Natural killer cell (primary cell): ENCODE results near the gene CDH2. TPM values are rescaled to one million over a fixed set of nuclear protein-coding genes. Genes with fewer than 3 reads are reported as not detected.
A peak's percentile ranks its signal among the peaks of the same experiment; 100 is the strongest.

Source experiments
- ATAC-seq, 3 donors: fragments of 150-1000 bp in 2 of 3; fragments of 200-7000 bp in 1 of 3; cut with Tn5 transposase; 1 replicate in 1 of 3; 2 replicates in 2 of 3; pipeline ENCODE4 v1.10.0; 2021; ENCODE audit warnings: mild to moderate bottlenecking in 2 of 3, moderate library complexity in 2 of 3
- DNase-seq, 2 donors: peaks; one replicate each; pipeline versions ENCODE4 v3.0.0 to v3.0.0-alpha.2; 2013 to 2021; ENCODE audit warnings: mixed read lengths in 1 of 2
- H3K27ac ChIP-seq: one replicate; pipeline ENCODE4 v1.5.1; 2013; ENCODE audit warnings: mild to moderate bottlenecking, low read length
- H3K27me3 ChIP-seq: one replicate; pipeline ENCODE4 v1.6.1; 2013; ENCODE audit warnings: low read length; ENCODE audit not compliant: control insufficient read depth, insufficient read depth
- H3K36me3 ChIP-seq: one replicate; pipeline ENCODE4 v1.6.1; 2013; ENCODE audit warnings: low read length; ENCODE audit not compliant: control insufficient read depth, insufficient read depth
- H3K4me1 ChIP-seq: one replicate; pipeline ENCODE4 v1.6.1; 2013; ENCODE audit warnings: low read length; ENCODE audit not compliant: control insufficient read depth, insufficient read depth
- H3K4me3 ChIP-seq: one replicate; pipeline ENCODE4 v1.5.1; 2013; ENCODE audit warnings: low read length
- H3K9me3 ChIP-seq: one replicate; pipeline ENCODE4 v1.6.1; 2013; ENCODE audit warnings: low read length; ENCODE audit not compliant: control insufficient read depth, insufficient read depth
- H3K27ac Mint-ChIP-seq, 2 donors: one replicate each; pipeline ENCODE4 v1.8.0; 2022; ENCODE audit warnings: mild to moderate bottlenecking in 2 of 2, mixed read lengths in 2 of 2, moderate library complexity in 1 of 2
- H3K27me3 Mint-ChIP-seq, 2 donors: one replicate each; pipeline ENCODE4 v1.8.0; 2022; ENCODE audit warnings: low read depth in 2 of 2, mixed read lengths in 2 of 2
- H3K36me3 Mint-ChIP-seq: one replicate; pipeline ENCODE4 v1.8.0; 2022; ENCODE audit warnings: mixed read lengths
- H3K4me1 Mint-ChIP-seq, 2 donors: one replicate each; pipeline ENCODE4 v1.8.0; 2022; ENCODE audit warnings: mixed read lengths in 2 of 2
- H3K4me3 Mint-ChIP-seq: one replicate; pipeline ENCODE4 v1.8.0; 2022; ENCODE audit warnings: mild to moderate bottlenecking, moderate library complexity, mixed read lengths
- H3K9me3 Mint-ChIP-seq, 2 donors: one replicate each; pipeline ENCODE4 v1.8.0; 2022; ENCODE audit warnings: mixed read lengths in 2 of 2
- CTCF ChIP-seq: fragments of 200-600 bp; IDR thresholded peaks from one replicate; pipeline ENCODE4 v1.8.0; 2022; ENCODE audit warnings: antibody characterized with exemption
- WGBS: methylation state at CpG from one replicate; pipeline ENCODE4 v1.1.7; 2013; ENCODE audit warnings: missing lambda C conversion rate; ENCODE audit not compliant: insufficient coverage; 5-methylcytosine and 5-hydroxymethylcytosine counted together
- intact Hi-C: fragments of 100-400 bp; cut with micrococcal nuclease; formaldehyde crosslinking; loops from one replicate; pipeline ENCODE4 v1.14.2; 2022
- total RNA-seq, 4 donors: library from RNA; stranded (reverse); fragments of 120-200 nt in 1 of 4; gene quantifications; one replicate each; pipeline versions ENCODE4 v1.2.3 to v1.2.4, GENCODE V29; 2013 to 2022

The CDH2 gene
- total RNA-seq = under 1 TPM; 0.09 to 0.35 (median 0.26) TPM
- total RNA-seq (2013) = 0.79 TPM

- H3K4me1 Mint-ChIP-seq = peaks cover 11 to 15% of the 10 kb centered on the region in 2 donors
- WGBS = 1% methylated on average over 105 of the region's 105 CpGs
- H3K4me3 Mint-ChIP-seq = peak within 1 kb of the TSS; percentile 89
- peak; percentile 31 to 65 (median 48) for ATAC-seq
- TF ChIP-seq CTCF = no peak
- no peaks in the 10 kb centered on the region for H3K36me3 ChIP-seq
- H3K4me1 ChIP-seq = peaks cover 15% of the 10 kb centered on the region
- no peak within 1 kb of the TSS for H3K27ac Mint-ChIP-seq
- H3K9me3 Mint-ChIP-seq = no peaks in the 10 kb centered on the region
- H3K4me3 ChIP-seq = peak within 1 kb of the TSS; percentile 3
- peak in 1 of 2 donors; percentile 11 for DNase-seq
- no peak within 1 kb of the TSS for H3K27ac ChIP-seq
- peaks cover 28% of the 10 kb centered on the region for H3K27me3 ChIP-seq
- no peaks in the 10 kb centered on the region for H3K9me3 ChIP-seq
- intact Hi-C loops = no loop called here
- peaks cover 36 to 53% of the 10 kb centered on the region in 2 donors for H3K27me3 Mint-ChIP-seq
- peaks cover 15% of the 10 kb centered on the region for H3K36me3 Mint-ChIP-seq
Observed at GRCh38 chr18:28176948-28177827, at the start of gene CDH2. CDH2 (minus strand) TSS chr18:28177130; CDS start chr18:28177022, 108 bp downstream.

GRCh38 chr18:28212060-28212459 lies 35.1 kb upstream of the CDH2 start:
- Histone ChIP-seq H3K4me3 (no peak overlapping the region), H3K36me3 (no peaks in the 10 kb centered on the region), H3K27ac (no peak overlapping the region), H3K4me1 (peaks cover 6% of the 10 kb centered on the region), H3K9me3 (no peaks in the 10 kb centered on the region), H3K27me3 (no peaks in the 10 kb centered on the region)
- Mint-ChIP-seq H3K27me3 (no peaks in the 10 kb centered on the region), H3K4me3 (no peak overlapping the region), H3K27ac (no peak overlapping the region), H3K4me1 (peaks cover 13% of the 10 kb centered on the region in 2 donors), H3K9me3 (no peaks in the 10 kb centered on the region), H3K36me3 (no peaks in the 10 kb centered on the region)
- ATAC-seq (no peak), DNase-seq (no peak)
- no peak for TF ChIP-seq CTCF
- intact Hi-C loops = no loop called here
- 71% methylated on average over 1 of the region's 3 CpGs for WGBS

- Histone ChIP-seq H3K4me3 (no peak overlapping the region), H3K36me3 (no peaks in the 10 kb centered on the region), H3K9me3 (no peaks in the 10 kb centered on the region), H3K27ac (no peak overlapping the region), H3K27me3 (no peaks in the 10 kb centered on the region), H3K4me1 (peaks cover 6% of the 10 kb centered on the region)
- no peak overlapping the region for H3K27ac Mint-ChIP-seq
- no peaks in the 10 kb centered on the region for H3K36me3 Mint-ChIP-seq
- no peak for TF ChIP-seq CTCF
- intact Hi-C loops = no loop called here
- ATAC-seq (peak in 1 of 3 donors; percentile 47), DNase-seq (no peak)
- H3K4me1 Mint-ChIP-seq = peaks cover 13% of the 10 kb centered on the region in 2 donors
- H3K27me3 Mint-ChIP-seq = no peaks in the 10 kb centered on the region
- WGBS = 37% methylated on average over 10 of the region's 11 CpGs
- H3K4me3 Mint-ChIP-seq = no peak overlapping the region
- peaks cover 0 to 4% of the 10 kb centered on the region in 2 donors for H3K9me3 Mint-ChIP-seq
Observed at GRCh38 chr18:28208712-28209265, 31.9 kb upstream of the CDH2 start.
